Activated T-helper 9 cell treated with anti-CD3 and anti-CD28 coated beads, Interleukin-2, amount 50 U/mL, for 16 hours (primary cell): Measurements from ENCODE around the gene POLR2F.
"Not testable (repeated sequence)": the region's sequence is repeated elsewhere in the genome, so short reads cannot be mapped to it uniquely, and the experiment has no call there.

Source experiments
- DNase-seq: peaks from one replicate; pipeline ENCODE4 v3.0.0-alpha.2; 2020; ENCODE audit warnings: low read depth

The POLR2F gene

GRCh38 chr22:37955825-37956397, 2.4 kb downstream of the POLR2F start:
- DNase-seq = not testable (repeated sequence)

GRCh38 chr22:37957232-37957631, 3.7 kb downstream of the POLR2F start:
- DNase-seq = no peak

GRCh38 chr22:37959231-37959825, 5.8 kb downstream of the POLR2F start:
- DNase-seq = no peak

GRCh38 chr22:37961062-37961461, 7.6 kb downstream of the POLR2F start:
- no peak for DNase-seq

- DNase-seq = no peak
Observed at GRCh38 chr22:37965940-37966664, 12.6 kb downstream of the POLR2F start.

- no peak for DNase-seq
Observed at GRCh38 chr22:37967147-37967546, 13.6 kb downstream of the POLR2F start.

- DNase-seq = no peak
Observed at GRCh38 chr22:37967637-37968451, 14.3 kb downstream of the POLR2F start.

- no peak for DNase-seq
Observed at GRCh38 chr22:37968452-37969251, 15.2 kb downstream of the POLR2F start.

- no peak for DNase-seq
Observed at GRCh38 chr22:37970864-37971263, 17.4 kb downstream of the POLR2F start.

GRCh38 chr22:37971475-37972434, 18.3 kb downstream of the POLR2F start:
- DNase-seq = no peak

- DNase-seq = no peak
Observed at GRCh38 chr22:37972527-37972926, 19.0 kb downstream of the POLR2F start.

GRCh38 chr22:37973271-37974170, 20.0 kb downstream of the POLR2F start:
- DNase-seq = no peak

- DNase-seq = no peak
Observed at GRCh38 chr22:37975153-37975552, 21.7 kb downstream of the POLR2F start.

- DNase-seq = not testable (repeated sequence)
Observed at GRCh38 chr22:37976022-37976421, 22.5 kb downstream of the POLR2F start.

- no peak for DNase-seq
Observed at GRCh38 chr22:37976547-37976946, 23.0 kb downstream of the POLR2F start.

- DNase-seq = no peak
Observed at GRCh38 chr22:37979782-37980181, 26.3 kb downstream of the POLR2F start.

- DNase-seq = no peak
Observed at GRCh38 chr22:37981282-37982011, 27.9 kb downstream of the POLR2F start.

- DNase-seq = no peak
Observed at GRCh38 chr22:37982151-37982785, 28.8 kb downstream of the POLR2F start.
